ENCODE results near the gene TMEM52B. TPM values are rescaled to one million over a fixed set of nuclear protein-coding genes. Genes with fewer than 3 reads are reported as not detected.

The TMEM52B gene
- total RNA-seq, 2 experiments from 2014 or later = not detected

Other genes starting within 250 kb of the TMEM52B start
- gene CLEC2A, start 246.7 kb upstream of the TMEM52B start, total RNA-seq = not detected
- gene CLEC12A, start 207.6 kb upstream of the TMEM52B start, total RNA-seq = not detected
- gene CLEC1B, start 179.9 kb upstream of the TMEM52B start, total RNA-seq = not detected
- gene CLEC12B, start 168.4 kb upstream of the TMEM52B start, total RNA-seq = not detected
- not detected for gene CLEC9A, start 148.3 kb upstream of the TMEM52B start, total RNA-seq
- gene CLEC1A, start 80.0 kb upstream of the TMEM52B start, total RNA-seq = not detected
- not detected for gene CLEC7A, start 48.8 kb upstream of the TMEM52B start, total RNA-seq
- gene OLR1, start 6.9 kb upstream of the TMEM52B start, total RNA-seq = not detected
- 1 to 10 TPM; 2.3 to 2.9 TPM for gene GABARAPL1, start 33.8 kb downstream of the TMEM52B start, total RNA-seq
- under 1 TPM; 0.05 to 0.28 TPM for gene KLRD1, start 128.8 kb downstream of the TMEM52B start, total RNA-seq
- not detected for gene KLRK1, start 211.0 kb downstream of the TMEM52B start, total RNA-seq
- not detected for gene KLRC4, start 230.7 kb downstream of the TMEM52B start, total RNA-seq
- not detected for gene KLRC3, start 241.6 kb downstream of the TMEM52B start, total RNA-seq